Measurements from ENCODE around the gene NLRC3. TPM values are rescaled to one million over a fixed set of nuclear protein-coding genes. Genes with fewer than 3 reads are reported as not detected.

Gene NLRC3
- polyA plus RNA-seq, 12 donors: 0.79 to 2.4 (median 0.92) TPM; not detected in 2

- DNase-seq: no peak
Observed at GRCh38 chr16:3599121-3599520, 21.9 kb upstream of the NLRC3 start.

- no peak for DNase-seq
Observed at GRCh38 chr16:3598236-3598635, 21.0 kb upstream of the NLRC3 start.

GRCh38 chr16:3597676-3598075 is 20.5 kb upstream of the NLRC3 start:
- no peak for DNase-seq

- no peak for DNase-seq
Observed at GRCh38 chr16:3597226-3597625, 20.0 kb upstream of the NLRC3 start.

GRCh38 chr16:3596101-3596861 is 19.1 kb upstream of the NLRC3 start:
- no peak for DNase-seq

- DNase-seq: no peak
Observed at GRCh38 chr16:3595521-3596021, 18.4 kb upstream of the NLRC3 start.

GRCh38 chr16:3595110-3595486 is 17.9 kb upstream of the NLRC3 start:
- DNase-seq: no peak

GRCh38 chr16:3594316-3595109 is 17.3 kb upstream of the NLRC3 start:
- no peak for DNase-seq

GRCh38 chr16:3592559-3592958 is 15.4 kb upstream of the NLRC3 start:
- DNase-seq: no peak

- no peak for DNase-seq
Observed at GRCh38 chr16:3591991-3592390, 14.8 kb upstream of the NLRC3 start.

- DNase-seq: no peak
Observed at GRCh38 chr16:3591436-3591803, 14.2 kb upstream of the NLRC3 start.

- no peak for DNase-seq
Observed at GRCh38 chr16:3590736-3591435, 13.7 kb upstream of the NLRC3 start.

GRCh38 chr16:3589991-3590701 is 12.9 kb upstream of the NLRC3 start:
- no peak for DNase-seq

- DNase-seq: no peak
Observed at GRCh38 chr16:3589441-3589921, 12.3 kb upstream of the NLRC3 start.

- no peak for DNase-seq
Observed at GRCh38 chr16:3589001-3589400, 11.8 kb upstream of the NLRC3 start.

GRCh38 chr16:3587547-3588110 is 10.4 kb upstream of the NLRC3 start:
- no peak for DNase-seq

GRCh38 chr16:3584412-3584811 is 7.2 kb upstream of the NLRC3 start:
- DNase-seq: no peak

- no peak for DNase-seq
Observed at GRCh38 chr16:3583303-3584038, 6.3 kb upstream of the NLRC3 start.

GRCh38 chr16:3582276-3583165 is 5.3 kb upstream of the NLRC3 start:
- DNase-seq: no peak

- no peak for DNase-seq
Observed at GRCh38 chr16:3581392-3581791, 4.2 kb upstream of the NLRC3 start.
